ENCODE data around the gene KRTAP3-2. TPM values are rescaled to one million over a fixed set of nuclear protein-coding genes. Genes with fewer than 3 reads are reported as not detected.

KRTAP3-2 gene
- total RNA-seq, 4 donors from 2014 or later: not detected

- ATAC-seq (ENCODE audit: low FRiP score): no peak
Measured at GRCh38 chr17:40996829-40997228, 2.9 kb downstream of the KRTAP3-2 start.

GRCh38 chr17:40995116-40995515 is 4.6 kb downstream of the KRTAP3-2 start:
- ATAC-seq (ENCODE audit: low FRiP score) (no peak), DNase-seq (ENCODE audit: low spot score) (no peak)
- no peak for TF ChIP-seq CTCF (IDR thresholded peaks at IDR 0.05)

More at GRCh38 chr17:40996829-40997228, 2.9 kb downstream of the KRTAP3-2 start:
- DNase-seq (ENCODE audit: low spot score): no peak
- no peak for TF ChIP-seq CTCF (IDR thresholded peaks at IDR 0.05)

GRCh38 chr17:40993839-40994238 is 5.9 kb downstream of the KRTAP3-2 start, which contains the start of gene KRTAP3-3:
TSS of gene KRTAP3-3 (minus strand) at chr17:40994164. CDS start at chr17:40994097, 67 bp downstream.
- no peak for ATAC-seq (ENCODE audit: low FRiP score)
- no peak for DNase-seq (ENCODE audit: low spot score)

GRCh38 chr17:40993084-40993483 is 6.6 kb downstream of the KRTAP3-2 start:
- no peak for TF ChIP-seq CTCF (IDR thresholded peaks at IDR 0.05)
- DNase-seq (ENCODE audit: low spot score) (no peak), ATAC-seq (ENCODE audit: low FRiP score) (no peak)

More at GRCh38 chr17:40993839-40994238, 5.9 kb downstream of the KRTAP3-2 start, which contains the start of gene KRTAP3-3:
- TF ChIP-seq CTCF (IDR thresholded peaks at IDR 0.05): no peak

GRCh38 chr17:40992666-40993065 is 7.0 kb downstream of the KRTAP3-2 start:
- no peak for TF ChIP-seq CTCF (IDR thresholded peaks at IDR 0.05)
- no peak for ATAC-seq (ENCODE audit: low FRiP score)
- no peak for DNase-seq (ENCODE audit: low spot score)

- TF ChIP-seq CTCF (IDR thresholded peaks at IDR 0.05): no peak
- ATAC-seq (ENCODE audit: low FRiP score): no peak
- DNase-seq (ENCODE audit: low spot score): no peak
Measured at GRCh38 chr17:40986920-40987319, 12.8 kb downstream of the KRTAP3-2 start.

- TF ChIP-seq CTCF (IDR thresholded peaks at IDR 0.05): no peak
- DNase-seq (ENCODE audit: low spot score) (no peak), ATAC-seq (ENCODE audit: low FRiP score) (no peak)
Measured at GRCh38 chr17:40984226-40984625, 15.5 kb downstream of the KRTAP3-2 start, which contains the start of gene KRT40. TSS of gene KRT40 (minus strand) at chr17:40984326. CDS start at chr17:40984273, 53 bp downstream.
